Gastroesophageal sphincter (tissue), 3 donors: ENCODE data around the gene SLC32A1.

ENCODE experiments used
- CTCF ChIP-seq, 4 experiments: fragments of 200-600 bp in 2 of 4; fragments of 450-650 bp in 2 of 4; sonication (generic) in 1 of 4; IDR thresholded peaks; one replicate each; pipeline ENCODE4 v1.5.1; 2017 to 2019; ENCODE audit warnings: antibody characterized with exemption in 4 of 4, mild to moderate bottlenecking in 2 of 4, moderate library complexity in 2 of 4
- EP300 ChIP-seq: sonication (generic); formaldehyde crosslinking; IDR thresholded peaks from one replicate; pipeline ENCODE4 v1.6.1; 2017; ENCODE audit warnings: antibody characterized with exemption, mild to moderate bottlenecking
- POLR2AphosphoS5 ChIP-seq: sonication (generic); formaldehyde crosslinking; IDR thresholded peaks from one replicate; pipeline ENCODE4 v1.6.1; 2017; ENCODE audit warnings: antibody characterized with exemption

GRCh38 chr20:38723017-38723847 is 1.1 kb upstream of the SLC32A1 start:
- TF ChIP-seq CTCF (IDR thresholded peaks at IDR 0.05) (no peak), EP300 (no peak), POLR2AphosphoS5 (no peak)
